Urothelium cell line (cell line): ENCODE results near the gene LEFTY1.
A peak's percentile ranks its signal among the peaks of the same experiment; 100 is the strongest.

Source experiments
- DNase-seq: peaks from one replicate; pipeline ENCODE4 v3.0.0; 2011; ENCODE audit warnings: low spot score, mixed read lengths
- FAIRE-seq: peaks from 2 replicates; lab custom pipeline; 2011; peaks lifted over from hg19 to GRCh38; lab: Jason Lieb, UNC

LEFTY1 gene

DNA sequence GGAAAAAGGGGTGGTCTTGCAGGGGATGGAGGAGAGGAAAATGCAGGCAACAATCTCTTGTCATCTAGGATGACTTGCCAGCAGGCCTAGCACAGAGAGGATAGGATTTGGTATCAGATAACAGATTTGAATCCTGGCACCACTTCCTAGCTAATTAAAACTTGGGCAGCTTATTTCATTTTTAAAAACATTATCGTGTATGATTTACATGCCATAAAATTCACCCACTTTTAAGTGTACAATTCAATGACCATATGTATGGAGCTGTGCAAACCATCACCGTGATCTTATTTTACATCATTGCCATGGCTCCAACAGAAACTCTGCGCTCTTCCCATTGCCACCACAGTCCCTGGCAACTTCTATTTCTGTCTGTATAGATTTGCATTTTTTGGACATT, 28.2 kb upstream of the LEFTY1 start:
- no peak for DNase-seq
- no peak for FAIRE-seq

DNA sequence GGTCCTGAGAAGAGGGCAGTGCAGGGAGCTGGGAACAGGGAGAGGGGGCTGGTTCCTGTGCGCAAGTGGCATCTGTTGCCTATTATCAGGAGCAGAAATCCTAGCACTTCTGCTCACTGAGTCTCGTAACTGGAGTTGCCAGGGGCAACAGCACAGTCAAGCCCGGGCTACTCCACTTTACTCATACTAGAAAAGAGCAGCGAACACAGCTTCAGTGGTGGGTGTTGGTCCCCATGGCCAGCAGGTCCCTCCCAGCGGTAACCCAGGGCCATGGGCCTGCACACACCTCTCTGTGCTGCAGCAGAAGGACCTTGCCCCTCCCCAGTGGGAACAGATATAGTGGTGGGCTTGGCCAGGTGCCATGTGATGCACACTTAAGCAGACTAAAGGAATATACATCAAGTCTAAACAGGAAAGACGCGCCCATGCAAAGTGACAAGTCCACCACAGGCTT, 26.6 kb upstream of the LEFTY1 start:
- FAIRE-seq, result no peak
- no peak for DNase-seq

- DNase-seq, result no peak
Observed at GRCh38 chr1:225914947-225915346, 26.0 kb upstream of the LEFTY1 start.

DNA sequence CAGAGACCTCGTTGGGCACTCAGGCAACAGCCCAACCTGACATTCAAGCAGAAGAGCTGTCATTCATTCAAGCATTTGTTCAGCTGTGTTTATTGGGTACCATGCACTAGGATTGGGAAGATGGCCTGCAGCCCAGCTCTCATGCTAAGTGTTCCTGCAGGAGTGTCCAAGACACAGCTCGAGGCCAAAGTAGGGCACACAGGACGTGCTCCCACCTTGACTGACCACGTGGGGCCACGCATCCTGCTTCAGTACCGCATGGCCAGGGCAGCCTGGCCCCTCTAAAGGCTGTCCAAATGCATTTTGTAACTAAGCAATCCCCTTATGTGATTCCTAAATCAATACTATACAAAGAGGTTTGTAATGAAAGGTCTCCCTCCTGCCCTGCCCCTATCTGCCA, 25.4 kb upstream of the LEFTY1 start:
- no peak for DNase-seq

More at GRCh38 chr1:225914947-225915346, 26.0 kb upstream of the LEFTY1 start:
- FAIRE-seq, result no peak

GRCh38 chr1:225911191-225912130, 22.5 kb upstream of the LEFTY1 start:
- DNase-seq (peak; percentile 77), FAIRE-seq (no peak)

More for the DNA sequence above, 25.4 kb upstream of the LEFTY1 start:
- no peak for FAIRE-seq

GRCh38 chr1:225909477-225909876, 20.5 kb upstream of the LEFTY1 start:
- no peak for FAIRE-seq
- DNase-seq, result no peak

DNA sequence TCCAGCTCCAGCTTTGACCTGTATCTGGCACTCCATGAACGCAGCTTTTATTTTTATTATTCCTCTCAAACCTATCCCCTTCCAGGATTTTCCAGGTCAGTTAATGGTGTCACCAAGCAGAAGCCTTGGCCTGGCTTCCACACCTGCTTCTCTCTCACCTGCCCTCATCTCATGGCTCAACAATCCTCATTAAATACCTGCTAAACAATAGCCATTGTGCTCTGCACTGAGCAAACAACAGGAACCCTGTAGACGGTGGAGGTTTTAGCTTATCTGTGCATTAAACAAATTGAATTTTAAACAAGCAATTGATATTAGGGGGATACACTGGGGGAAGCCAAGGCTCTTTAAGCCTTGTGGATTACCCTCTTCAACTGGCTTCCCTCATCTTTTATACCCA, 19.8 kb upstream of the LEFTY1 start:
- no peak for DNase-seq
- no peak for FAIRE-seq

DNA sequence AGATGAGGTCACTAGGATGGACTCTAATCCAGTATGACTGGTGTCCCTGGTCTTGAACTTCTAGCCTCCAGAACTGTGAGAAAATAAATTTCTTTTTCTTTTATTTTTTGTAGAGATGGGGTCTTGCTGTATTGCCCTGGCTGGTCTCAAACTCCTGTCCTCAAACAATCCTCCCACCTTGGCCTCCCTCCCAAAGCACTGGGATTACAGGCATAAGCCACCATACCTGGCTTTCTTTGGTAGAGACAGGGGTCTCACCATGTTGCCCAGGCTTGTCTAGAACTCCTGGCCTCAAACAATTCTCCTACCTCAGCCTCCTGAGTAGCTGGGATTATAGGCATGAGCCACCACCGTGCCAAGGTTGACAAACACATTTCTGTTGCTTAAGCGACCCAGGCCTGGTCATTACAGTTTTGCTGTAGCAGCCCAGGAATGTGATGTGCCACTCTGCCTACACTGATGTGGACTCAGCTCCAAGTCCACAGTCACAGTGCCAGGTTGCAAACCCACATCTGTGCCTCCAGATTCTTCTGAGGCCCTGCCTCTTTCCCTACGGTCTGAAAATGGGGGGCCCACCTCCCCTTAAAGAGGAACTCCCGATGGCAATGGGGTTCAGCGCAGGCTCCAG, 19.2 kb upstream of the LEFTY1 start:
- FAIRE-seq, result no peak
- no peak for DNase-seq

DNA sequence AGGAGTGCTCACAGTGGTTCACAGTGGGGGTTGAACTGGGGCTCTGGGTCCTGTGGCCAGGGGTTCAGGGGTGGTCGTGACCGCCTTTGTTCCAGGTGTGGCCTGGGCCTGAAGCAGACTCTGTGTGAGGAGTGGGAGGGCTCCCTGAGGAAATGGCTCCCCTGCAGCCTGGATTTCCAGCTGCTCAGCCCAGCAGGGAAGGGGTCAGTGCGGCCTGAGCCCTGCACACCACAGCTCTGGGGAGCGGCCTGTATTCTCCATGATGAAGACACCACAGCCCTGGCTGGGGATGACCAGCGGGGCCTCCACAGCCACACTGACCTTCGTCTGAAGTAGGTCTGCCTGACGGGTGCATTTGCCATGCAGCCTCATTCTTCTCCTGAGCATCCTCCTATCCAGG, 18.4 kb upstream of the LEFTY1 start:
- FAIRE-seq (no peak), DNase-seq (no peak)

- no peak for DNase-seq
- no peak for FAIRE-seq
Observed at GRCh38 chr1:225906467-225906866, 17.5 kb upstream of the LEFTY1 start.

DNA sequence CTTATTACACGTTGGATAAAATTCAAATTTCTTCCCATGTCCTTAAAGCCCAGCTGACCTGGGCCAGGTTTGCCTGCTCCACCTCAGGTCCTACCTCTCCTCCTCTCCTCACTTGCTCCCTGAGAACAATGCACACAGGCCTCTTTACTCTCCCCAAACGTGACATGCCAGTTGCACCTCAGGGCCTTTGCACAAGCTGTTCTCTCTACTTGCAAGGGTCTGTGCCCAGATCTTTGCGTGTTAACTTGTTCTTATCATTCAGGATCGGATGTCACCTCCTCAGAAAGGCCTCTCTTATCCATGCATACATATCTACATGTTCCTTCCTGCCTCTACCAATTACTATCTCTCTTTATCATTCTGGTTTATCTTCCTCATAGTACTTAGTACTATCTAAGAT, 14.7 kb upstream of the LEFTY1 start:
- FAIRE-seq (no peak), DNase-seq (no peak)

- no peak for DNase-seq
- no peak for FAIRE-seq
Observed at GRCh38 chr1:225899044-225899925, 10.3 kb upstream of the LEFTY1 start.

DNA sequence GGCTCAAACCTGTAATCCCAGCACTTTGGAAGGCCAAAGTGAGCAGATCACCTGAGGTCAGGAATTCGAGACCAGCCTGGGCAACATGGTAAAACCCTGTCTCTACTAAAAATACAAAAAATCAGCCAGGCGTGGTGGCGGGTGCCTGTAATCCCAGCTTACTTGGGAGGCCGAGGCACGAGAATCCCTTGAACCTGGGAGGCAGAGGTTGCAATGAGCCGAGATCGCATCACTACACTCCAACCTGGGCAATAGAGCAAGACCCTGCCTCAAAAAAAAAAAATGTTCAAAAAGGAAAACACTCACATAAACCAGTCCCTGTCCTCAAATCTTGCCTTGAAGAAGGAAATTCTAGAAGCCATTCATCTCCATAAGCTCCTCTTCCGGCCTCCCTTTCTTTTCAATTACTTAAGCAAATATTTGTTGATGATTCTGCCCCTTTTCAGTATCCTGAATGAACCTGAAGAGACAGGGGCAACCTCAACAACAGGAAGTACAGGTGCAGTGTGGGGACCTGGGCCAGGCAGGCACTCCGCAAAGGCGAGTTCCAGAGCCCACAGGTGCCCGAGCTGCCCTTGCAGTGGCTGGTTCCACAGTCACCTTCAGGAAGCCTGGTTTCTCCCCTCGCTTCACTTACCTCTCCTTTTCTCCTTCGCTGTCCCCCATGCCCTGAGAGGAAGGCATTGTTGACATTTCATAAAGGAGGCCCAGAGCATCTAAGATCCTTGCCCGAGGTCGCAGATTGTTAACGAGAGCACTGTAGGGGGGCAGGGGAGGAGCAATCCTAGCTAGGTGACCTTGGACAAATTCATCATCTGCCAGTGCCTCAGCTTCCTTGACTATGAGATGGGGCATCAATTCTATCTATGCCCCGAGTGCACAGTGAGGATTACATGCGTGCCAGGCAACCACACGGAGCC, 8.9 kb upstream of the LEFTY1 start:
- FAIRE-seq, result no peak
- DNase-seq, result no peak

GRCh38 chr1:225896937-225897549, 8.1 kb upstream of the LEFTY1 start:
- peak; percentile 75 for DNase-seq
- FAIRE-seq, result no peak

DNA sequence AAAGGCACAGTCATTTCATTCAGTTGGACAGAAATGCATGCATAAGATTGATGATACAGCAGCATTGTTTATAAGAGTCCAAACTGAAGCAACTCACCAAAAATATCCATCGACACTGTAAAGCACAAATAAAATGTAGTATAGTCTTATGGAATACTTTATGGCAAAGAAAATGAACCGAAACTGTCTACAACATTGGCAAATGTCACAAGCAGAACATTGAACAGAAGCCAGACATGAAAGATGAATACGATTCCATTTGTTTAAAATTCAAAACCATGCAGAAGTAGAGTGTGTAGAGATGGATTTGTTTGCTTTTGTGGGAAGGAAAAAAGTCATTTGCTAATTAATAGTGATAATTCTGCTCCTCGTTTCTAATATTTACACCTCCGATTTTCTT, 7.5 kb upstream of the LEFTY1 start:
- DNase-seq (no peak), FAIRE-seq (no peak)

GRCh38 chr1:225892307-225892706, 3.4 kb upstream of the LEFTY1 start:
- FAIRE-seq, result no peak

GRCh38 chr1:225891229-225891972, 2.5 kb upstream of the LEFTY1 start:
- DNase-seq (peak; percentile 38), FAIRE-seq (no peak)

More at GRCh38 chr1:225892307-225892706, 3.4 kb upstream of the LEFTY1 start:
- DNase-seq, result no peak

- FAIRE-seq (no peak), DNase-seq (no peak)
Observed at GRCh38 chr1:225890346-225891228, 1.6 kb upstream of the LEFTY1 start.
